Measurements from ENCODE around the gene SLC47A1. TPM values are rescaled to one million over a fixed set of nuclear protein-coding genes. Genes with fewer than 3 reads are reported as not detected.
A peak's percentile ranks its signal among the peaks of the same experiment; 100 is the strongest.

Gene SLC47A1
- total RNA-seq, 1 donor from 2014 or later: 29.7 TPM

GRCh38 chr17:19531780-19532501 is 1.7 kb upstream of the SLC47A1 start:
- DNase-seq (ENCODE audit: extremely low spot score in 2 of 2): no peak
- Histone ChIP-seq H3K4me3 (no peak overlapping the region), H3K27me3 (no peaks in the 10 kb centered on the region), H3K36me3 (no peaks in the 10 kb centered on the region), H3K4me1 (peaks cover 24% of the 10 kb centered on the region), H3K27ac (no peak overlapping the region), H3K9me3 (no peaks in the 10 kb centered on the region)
- TF ChIP-seq POLR2AphosphoS5 (IDR thresholded peaks at IDR 0.05; ENCODE audit: insufficient read depth in 1 of 2, low read depth in 1 of 2) (no peak), CTCF (IDR thresholded peaks at IDR 0.05) (no peak), POLR2A (IDR thresholded peaks at IDR 0.05) (no peak)
- intact Hi-C loops (cut with DNase I): no loop called here

DNA sequence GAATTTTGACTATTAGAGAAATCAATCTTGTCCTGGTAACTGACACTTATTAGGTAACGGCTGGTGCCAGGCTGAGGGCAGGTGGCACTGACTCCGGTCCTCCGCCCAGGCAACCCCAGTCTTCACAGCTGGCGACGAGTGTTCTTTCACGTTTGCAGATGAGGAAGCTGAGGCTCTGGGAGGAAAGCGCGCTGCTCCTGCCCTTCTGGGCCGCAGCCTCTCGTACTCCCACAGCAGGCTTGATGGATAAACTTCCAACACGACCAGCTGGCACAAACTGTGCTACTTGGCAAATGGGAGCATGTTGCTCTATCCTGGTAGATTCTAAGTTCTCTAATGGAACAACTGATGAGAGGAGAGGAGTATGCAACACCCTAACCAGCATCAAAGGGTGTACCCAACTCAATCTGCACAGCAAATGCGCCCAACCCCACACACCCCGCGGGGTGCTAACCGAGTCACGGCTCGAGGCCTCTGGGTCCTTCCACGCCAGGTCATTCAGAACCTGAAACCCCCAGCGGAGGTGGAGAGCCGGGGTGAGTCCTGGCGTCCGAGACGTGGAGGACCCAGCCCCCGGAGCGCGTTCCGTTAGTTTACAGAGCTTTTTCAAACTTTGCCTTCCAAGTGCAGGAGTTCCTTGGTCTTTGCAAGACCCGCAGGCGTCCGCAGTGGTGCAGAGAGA is 477 bp upstream of the SLC47A1 start:
- no peak for TF ChIP-seq POLR2AphosphoS5 (IDR thresholded peaks at IDR 0.05; ENCODE audit: insufficient read depth in 1 of 2, low read depth in 1 of 2)
- no peak for TF ChIP-seq POLR2A (IDR thresholded peaks at IDR 0.05)
- no peak for TF ChIP-seq CTCF (IDR thresholded peaks at IDR 0.05)
- Histone ChIP-seq H3K27ac (peak overlapping the region; percentile 75), H3K27me3 (no peaks in the 10 kb centered on the region), H3K4me1 (peaks cover 24% of the 10 kb centered on the region), H3K4me3 (peak overlapping the region; percentile 62 to 74), H3K36me3 (no peaks in the 10 kb centered on the region), H3K9me3 (no peaks in the 10 kb centered on the region)
- intact Hi-C loops (cut with DNase I): no loop called here
- DNase-seq (ENCODE audit: extremely low spot score in 2 of 2): no peak

DNA sequence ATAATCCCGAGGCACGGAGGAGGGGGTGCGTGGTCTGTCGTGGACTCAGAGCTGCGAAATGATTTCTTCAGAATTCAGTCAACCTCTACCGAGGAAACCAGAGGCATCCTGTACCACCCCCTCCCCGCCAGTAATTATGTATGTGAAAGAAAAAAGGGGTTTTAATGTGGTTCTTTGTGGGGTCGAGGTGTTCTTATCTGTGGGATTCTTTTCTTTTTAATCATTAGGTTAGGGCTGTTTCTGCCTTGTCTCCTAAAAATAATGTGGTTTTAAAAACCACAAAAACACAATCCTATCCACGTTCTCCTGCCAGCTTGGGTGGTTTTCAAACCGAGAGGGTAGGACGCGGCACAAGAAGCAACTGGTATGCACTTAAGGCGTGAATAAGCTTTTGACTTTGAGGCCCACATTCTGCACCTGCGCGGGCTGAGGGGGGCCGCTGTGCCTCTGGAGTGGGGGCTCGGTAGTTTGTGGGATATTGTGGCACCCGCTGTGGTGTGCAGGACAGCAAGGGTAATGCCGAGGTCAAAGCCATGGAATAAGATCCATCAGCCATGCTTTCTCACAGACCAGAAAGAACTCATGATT is 1.0 kb downstream of the SLC47A1 start:
- peak overlapping the region; percentile 75 for H3K27ac ChIP-seq
- no peak for DNase-seq (ENCODE audit: extremely low spot score in 2 of 2)
- H3K27me3 ChIP-seq: no peaks in the 10 kb centered on the region

GRCh38 chr17:19537111-19537510 is 3.5 kb downstream of the SLC47A1 start:
- no peak for DNase-seq (ENCODE audit: extremely low spot score in 2 of 2)
- Histone ChIP-seq H3K27ac (no peak overlapping the region), H3K4me1 (peaks cover 31% of the 10 kb centered on the region), H3K27me3 (no peaks in the 10 kb centered on the region), H3K4me3 (no peak overlapping the region), H3K36me3 (no peaks in the 10 kb centered on the region), H3K9me3 (no peaks in the 10 kb centered on the region)
- TF ChIP-seq POLR2AphosphoS5 (IDR thresholded peaks at IDR 0.05; ENCODE audit: insufficient read depth in 1 of 2, low read depth in 1 of 2) (no peak), CTCF (IDR thresholded peaks at IDR 0.05) (no peak), POLR2A (IDR thresholded peaks at IDR 0.05) (no peak)
- intact Hi-C loops (cut with DNase I): no loop called here

More for the DNA sequence above, 1.0 kb downstream of the SLC47A1 start:
- H3K9me3 ChIP-seq: no peaks in the 10 kb centered on the region
- peak overlapping the region; percentile 62 to 74 for H3K4me3 ChIP-seq
- H3K4me1 ChIP-seq: peaks cover 29% of the 10 kb centered on the region
- no peaks in the 10 kb centered on the region for H3K36me3 ChIP-seq
- intact Hi-C loops (cut with DNase I): no loop called here
- peak in 1 of 2 donors; percentile 4 for TF ChIP-seq POLR2AphosphoS5 (IDR thresholded peaks at IDR 0.05; ENCODE audit: insufficient read depth in 1 of 2, low read depth in 1 of 2)
- TF ChIP-seq CTCF (IDR thresholded peaks at IDR 0.05): no peak
- TF ChIP-seq POLR2A (IDR thresholded peaks at IDR 0.05): no peak

All from vagina (tissue), 2 donors.